ENCODE measurements around the gene CACNA1A. TPM values are rescaled to one million over a fixed set of nuclear protein-coding genes. Genes with fewer than 3 reads are reported as not detected.
"Not testable (repeated sequence)": the region's sequence is repeated elsewhere in the genome, so short reads cannot be mapped to it uniquely, and the experiment has no call there.

The CACNA1A gene
- total RNA-seq, 1 donor from 2014 or later, result 1.5 TPM

- no peak for TF ChIP-seq CTCF (IDR thresholded peaks at IDR 0.05)
- peaks cover 33% of the 10 kb centered on the region for H3K4me1 Mint-ChIP-seq
- H3K27ac Mint-ChIP-seq, result peak overlapping the region; percentile 46
- no peaks in the 10 kb centered on the region for H3K9me3 Mint-ChIP-seq
- no peaks in the 10 kb centered on the region for H3K36me3 Mint-ChIP-seq (ENCODE audit: low read depth)
- ATAC-seq (ENCODE audit: low read depth) (peak; percentile 66), DNase-seq (no peak)
- CTCF ChIA-PET, result interaction anchor here (0.9 to 1.7 kb wide), 6 partner anchors 11 to 31 kb away, joined by 3 to 12 read pairs (median 4); no protein-coding TSS in a partner anchor
- POLR2A ChIA-PET, result interaction anchor here (0.6 to 5.0 kb wide), 16 partner anchors 8 to 1199 kb away, joined by 3 to 49 read pairs (median 8); partner anchors contain the start of genes IER2 and STX10
- no peaks in the 10 kb centered on the region for H3K27me3 Mint-ChIP-seq
- peak overlapping the region; percentile 49 for H3K4me3 Mint-ChIP-seq
- intact Hi-C loops (cut with micrococcal nuclease), result no loop called here
Measured at GRCh38 chr19:13181747-13182388, 324.4 kb downstream of the CACNA1A start.

- ATAC-seq (ENCODE audit: low read depth); DNase-seq; H3K9me3 Mint-ChIP-seq; H3K27ac Mint-ChIP-seq; H3K4me3 Mint-ChIP-seq; H3K36me3 Mint-ChIP-seq (ENCODE audit: low read depth); H3K27me3 Mint-ChIP-seq; intact Hi-C loops (cut with micrococcal nuclease): not testable (repeated sequence)
- ChIA-PET CTCF (interaction anchor here (1.1 kb wide), 1 partner anchor 73 kb away, joined by 4 read pairs; no protein-coding TSS in a partner anchor), POLR2A (interaction anchor here (0.7 to 1.3 kb wide), 3 partner anchors 10 to 507 kb away, joined by 5 to 11 read pairs (median 6); no protein-coding TSS in a partner anchor)
- peaks cover 46% of the 10 kb centered on the region for H3K4me1 Mint-ChIP-seq
Measured at GRCh38 chr19:13178291-13178690, 328.0 kb downstream of the CACNA1A start.

GRCh38 chr19:13177584-13177983 lies 328.7 kb downstream of the CACNA1A start:
- H3K27ac Mint-ChIP-seq; intact Hi-C loops (cut with micrococcal nuclease); H3K36me3 Mint-ChIP-seq (ENCODE audit: low read depth); H3K9me3 Mint-ChIP-seq; H3K4me3 Mint-ChIP-seq; ATAC-seq (ENCODE audit: low read depth); H3K27me3 Mint-ChIP-seq; DNase-seq: not testable (repeated sequence)
- ChIA-PET POLR2A (interaction anchor here (0.7 to 3.6 kb wide), 5 partner anchors 10 to 769 kb away, joined by 3 to 16 read pairs (median 4); no protein-coding TSS in a partner anchor), CTCF (interaction anchor here (1.1 kb wide), 1 partner anchor 73 kb away, joined by 4 read pairs; no protein-coding TSS in a partner anchor)
- peaks cover 53% of the 10 kb centered on the region for H3K4me1 Mint-ChIP-seq

- Mint-ChIP-seq H3K4me1 (peaks cover 57% of the 10 kb centered on the region), H3K4me3 (no peak overlapping the region), H3K27ac (no peak overlapping the region), H3K36me3 (ENCODE audit: low read depth) (no peaks in the 10 kb centered on the region), H3K27me3 (no peaks in the 10 kb centered on the region), H3K9me3 (no peaks in the 10 kb centered on the region)
- ChIA-PET POLR2A (interaction anchor here (0.5 to 3.6 kb wide), 8 partner anchors 9 to 219 kb away, joined by 3 to 16 read pairs (median 8); partner anchors contain the start of genes IER2 and STX10), CTCF (interaction anchor here (1.6 kb wide), 2 partner anchors 19 to 21 kb away, joined by 3 to 4 read pairs; no protein-coding TSS in a partner anchor)
- intact Hi-C loops (cut with micrococcal nuclease), result no loop called here
- no peak for ATAC-seq (ENCODE audit: low read depth)
- TF ChIP-seq CTCF (IDR thresholded peaks at IDR 0.05), result no peak
- DNase-seq, result no peak
Measured at GRCh38 chr19:13176345-13176744, 329.9 kb downstream of the CACNA1A start.

GRCh38 chr19:13173139-13173737 lies 333.0 kb downstream of the CACNA1A start:
- ChIA-PET CTCF (interaction anchor here (1.2 kb wide), 1 partner anchor 17 kb away, joined by 3 read pairs; no protein-coding TSS in a partner anchor), POLR2A (interaction anchor here (0.5 to 2.1 kb wide), 8 partner anchors 9 to 1347 kb away, joined by 3 to 17 read pairs (median 6); no protein-coding TSS in a partner anchor)
- Mint-ChIP-seq H3K9me3 (no peaks in the 10 kb centered on the region), H3K27me3 (no peaks in the 10 kb centered on the region), H3K36me3 (ENCODE audit: low read depth) (no peaks in the 10 kb centered on the region), H3K4me1 (peaks cover 71% of the 10 kb centered on the region), H3K4me3 (peak overlapping the region; percentile 69), H3K27ac (peak overlapping the region; percentile 88)
- intact Hi-C loops (cut with micrococcal nuclease), result no loop called here
- no peak for ATAC-seq (ENCODE audit: low read depth)
- no peak for TF ChIP-seq CTCF (IDR thresholded peaks at IDR 0.05)
- no peak for DNase-seq

All from activated B cell treated with CpG ODN at 0.5 μM for 24 hours (primary cell).